Epithelial cell of esophagus (primary cell): ENCODE measurements around the gene SPRED2.

Experiments used
- DNase-seq: peaks from one replicate; pipeline ENCODE4 v3.0.0; 2010; ENCODE audit warnings: low read depth
- H3K4me3 ChIP-seq: 2 replicates; pipeline ENCODE4 v1.5.1; 2011; ENCODE audit warnings: mild to moderate bottlenecking, low read length, control low read depth
- CTCF ChIP-seq: IDR thresholded peaks from 2 replicates; pipeline ENCODE4 v1.5.1; 2011; ENCODE audit warnings: low read depth, mild to moderate bottlenecking, low read length, control low read depth, inconsistent platforms; ENCODE audit not compliant: insufficient read depth; ENCODE audit errors: missing control alignments

SPRED2 gene

GRCh38 chr2:65415091-65415490, 17.3 kb downstream of the SPRED2 start:
- no peak overlapping the region for H3K4me3 ChIP-seq
- DNase-seq, result no peak
- TF ChIP-seq CTCF, result no peak

- TF ChIP-seq CTCF, result no peak
- no peak overlapping the region for H3K4me3 ChIP-seq
- DNase-seq, result no peak
These were observed 18.8 kb downstream of the SPRED2 start for GRCh38 chr2:65413610-65414009.

GRCh38 chr2:65413106-65413505, 19.3 kb downstream of the SPRED2 start:
- no peak for DNase-seq
- no peak for TF ChIP-seq CTCF
- no peak overlapping the region for H3K4me3 ChIP-seq

- no peak for DNase-seq
- H3K4me3 ChIP-seq, result no peak overlapping the region
- no peak for TF ChIP-seq CTCF
These were observed 21.2 kb downstream of the SPRED2 start for GRCh38 chr2:65411056-65411795.

GRCh38 chr2:65409045-65409444, 23.4 kb downstream of the SPRED2 start:
- no peak for TF ChIP-seq CTCF
- no peak overlapping the region for H3K4me3 ChIP-seq
- no peak for DNase-seq

- no peak overlapping the region for H3K4me3 ChIP-seq
- DNase-seq, result no peak
- TF ChIP-seq CTCF, result no peak
These were observed 25.2 kb downstream of the SPRED2 start for GRCh38 chr2:65407240-65407639.
